Measurements from ENCODE around the gene ZNHIT2. TPM values are rescaled to one million over a fixed set of nuclear protein-coding genes. Genes with fewer than 3 reads are reported as not detected.

The ZNHIT2 gene
- total RNA-seq, 1 donor from 2014 or later, result 11.1 TPM

- Histone ChIP-seq H3K36me3 (ENCODE audit: control insufficient read depth, insufficient read depth, low read length) (peaks cover 12% of the 10 kb centered on the region), H3K4me3 (ENCODE audit: low read depth, low read length) (no peak overlapping the region), H3K27me3 (ENCODE audit: control insufficient read depth, insufficient read depth, low read length) (no peaks in the 10 kb centered on the region)
- FAIRE-seq (no peak), DNase-seq (ENCODE audit: low read depth) (no peak)
- TF ChIP-seq CTCF (IDR thresholded peaks at IDR 0.05; ENCODE audit: insufficient read depth, low read length, severe bottlenecking), result no peak
Observed at GRCh38 chr11:65136515-65137096, 19.1 kb upstream of the ZNHIT2 start.

- TF ChIP-seq CTCF (IDR thresholded peaks at IDR 0.05; ENCODE audit: insufficient read depth, low read length, severe bottlenecking), result no peak
- Histone ChIP-seq H3K27me3 (ENCODE audit: control insufficient read depth, insufficient read depth, low read length) (no peaks in the 10 kb centered on the region), H3K36me3 (ENCODE audit: control insufficient read depth, insufficient read depth, low read length) (peaks cover 20% of the 10 kb centered on the region), H3K4me3 (ENCODE audit: low read depth, low read length) (peak overlapping the region; percentile 83)
- DNase-seq (ENCODE audit: low read depth) (no peak), FAIRE-seq (no peak)
Observed at GRCh38 chr11:65135633-65136145, 18.2 kb upstream of the ZNHIT2 start.

- peak overlapping the region; percentile 83 for H3K4me3 ChIP-seq (ENCODE audit: low read depth, low read length)
- no peaks in the 10 kb centered on the region for H3K27me3 ChIP-seq (ENCODE audit: control insufficient read depth, insufficient read depth, low read length)
- no peak for TF ChIP-seq CTCF (IDR thresholded peaks at IDR 0.05; ENCODE audit: insufficient read depth, low read length, severe bottlenecking)
- DNase-seq (ENCODE audit: low read depth) (peak; percentile 96), FAIRE-seq (peak; percentile 90)
- peaks cover 24% of the 10 kb centered on the region for H3K36me3 ChIP-seq (ENCODE audit: control insufficient read depth, insufficient read depth, low read length)
Observed at GRCh38 chr11:65134952-65135632, 17.6 kb upstream of the ZNHIT2 start.

GRCh38 chr11:65134240-65134951, 16.9 kb upstream of the ZNHIT2 start, which contains the start of gene SYVN1:
Gene SYVN1 (minus strand): TSS chr11:65134519. CDS start chr11:65133601, 918 bp downstream.
- H3K27me3 ChIP-seq (ENCODE audit: control insufficient read depth, insufficient read depth, low read length), result no peaks in the 10 kb centered on the region
- FAIRE-seq, result no peak
- peak; percentile 71 for DNase-seq (ENCODE audit: low read depth)
- H3K4me3 ChIP-seq (ENCODE audit: low read depth, low read length), result peak within 1 kb of the TSS; percentile 83
- no peak for TF ChIP-seq CTCF (IDR thresholded peaks at IDR 0.05; ENCODE audit: insufficient read depth, low read length, severe bottlenecking)
- peaks cover 30% of the 10 kb centered on the region for H3K36me3 ChIP-seq (ENCODE audit: control insufficient read depth, insufficient read depth, low read length)

GRCh38 chr11:65133724-65134123, 16.2 kb upstream of the ZNHIT2 start:
- DNase-seq (ENCODE audit: low read depth), result no peak
- no peak for FAIRE-seq
- H3K36me3 ChIP-seq (ENCODE audit: control insufficient read depth, insufficient read depth, low read length), result peaks cover 32% of the 10 kb centered on the region
- no peaks in the 10 kb centered on the region for H3K27me3 ChIP-seq (ENCODE audit: control insufficient read depth, insufficient read depth, low read length)
- peak overlapping the region; percentile 83 for H3K4me3 ChIP-seq (ENCODE audit: low read depth, low read length)
- TF ChIP-seq CTCF (IDR thresholded peaks at IDR 0.05; ENCODE audit: insufficient read depth, low read length, severe bottlenecking), result no peak
